ENCODE measurements around the gene PDLIM1. TPM values are rescaled to one million over a fixed set of nuclear protein-coding genes. Genes with fewer than 3 reads are reported as not detected.
A peak's percentile ranks its signal among the peaks of the same experiment; 100 is the strongest.

PDLIM1 gene, protein sequence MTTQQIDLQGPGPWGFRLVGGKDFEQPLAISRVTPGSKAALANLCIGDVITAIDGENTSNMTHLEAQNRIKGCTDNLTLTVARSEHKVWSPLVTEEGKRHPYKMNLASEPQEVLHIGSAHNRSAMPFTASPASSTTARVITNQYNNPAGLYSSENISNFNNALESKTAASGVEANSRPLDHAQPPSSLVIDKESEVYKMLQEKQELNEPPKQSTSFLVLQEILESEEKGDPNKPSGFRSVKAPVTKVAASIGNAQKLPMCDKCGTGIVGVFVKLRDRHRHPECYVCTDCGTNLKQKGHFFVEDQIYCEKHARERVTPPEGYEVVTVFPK
- 0.87 TPM for total RNA-seq (2013)
- polyA plus RNA-seq (1 to 10 TPM; 1.9 to 5.2 (median 4.8) TPM), polyA minus RNA-seq (0.48 and 1.4 TPM in 2 replicates), total RNA-seq (0.67 to 4.4 (median 1.8) reads per million in 11 experiments)

DNA sequence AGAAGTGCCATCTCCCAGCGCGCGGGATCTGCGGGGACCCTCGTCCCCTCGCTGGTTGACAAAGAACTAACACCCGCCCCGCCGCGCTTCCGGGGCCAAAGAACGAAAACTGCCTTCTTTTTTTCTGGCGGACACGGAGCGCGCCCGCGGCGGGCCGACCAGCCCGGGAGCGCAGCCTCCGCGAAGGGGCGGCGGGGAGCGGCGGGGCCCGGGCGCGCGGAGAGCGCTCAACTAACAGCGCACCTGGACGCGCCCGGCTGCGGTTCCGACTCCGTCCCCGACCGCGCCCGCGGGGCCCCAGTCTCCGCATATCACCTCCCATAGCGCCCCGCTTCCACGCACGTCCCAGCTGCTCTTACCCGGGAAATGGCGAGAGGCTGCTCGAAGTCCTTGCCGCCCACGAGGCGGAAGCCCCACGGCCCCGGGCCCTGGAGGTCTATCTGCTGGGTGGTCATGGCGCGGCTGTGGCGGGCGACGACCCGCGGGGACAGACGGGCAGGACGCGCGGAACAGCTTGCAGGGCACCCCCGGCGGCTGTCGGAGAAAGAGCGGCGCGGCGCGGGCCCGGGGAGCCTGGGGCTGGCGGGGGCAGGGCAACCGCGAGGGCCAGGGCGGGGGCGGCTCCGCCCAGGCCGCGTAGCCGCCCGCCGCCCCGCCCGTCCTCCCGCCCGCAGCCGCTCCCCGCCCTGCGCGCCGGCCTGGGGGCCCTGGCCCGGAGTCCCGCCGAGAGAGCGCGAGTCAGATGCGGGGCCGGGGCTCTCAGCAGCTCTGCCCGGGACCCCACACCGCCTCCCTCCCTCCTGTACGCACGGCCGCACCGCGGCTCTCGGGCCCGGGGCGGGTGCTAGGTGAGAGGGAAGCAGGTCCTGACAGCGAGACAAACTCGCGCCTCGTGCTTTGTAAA is at the start of gene PDLIM1:
Gene PDLIM1 (minus strand): TSS at position 543 of the 904 bp plus-strand sequence. CDS start 88 bp downstream, at position 455.
- H3K4me3 Mint-ChIP-seq, result peak within 1 kb of the TSS; percentile 82 to 94
- H3K27me3 Mint-ChIP-seq (ENCODE audit: low read depth in 3 of 3), result peaks cover 48 to 58% (median 55%) of the 10 kb centered on the region in 3 donors
- Histone ChIP-seq H3K4me3 (replicated peaks in 1 of 3; ENCODE audit: low read depth in 2 of 3, low read length in 3 of 3) (peak within 1 kb of the TSS; percentile 54 to 78 (median 75)), H3K9ac (ENCODE audit: insufficient read depth, low read length, poor library complexity, severe bottlenecking) (peak within 1 kb of the TSS; percentile 49), H3K36me3 (replicated peaks in 1 of 2; ENCODE audit: control insufficient read depth in 1 of 2, insufficient read depth in 2 of 2, low read length in 2 of 2) (no peaks in the 10 kb centered on the region), H2AFZ (ENCODE audit: insufficient read depth, low read depth, low read length, poor library complexity, severe bottlenecking) (peak within 1 kb of the TSS; percentile 81), H3K9me3 (replicated peaks in 1 of 2; ENCODE audit: control insufficient read depth in 1 of 2, insufficient read depth in 1 of 2, low read length in 2 of 2) (no peaks in the 10 kb centered on the region), H3K27ac (ENCODE audit: low read depth in 1 of 2, low read length in 2 of 2) (no peak within 1 kb of the TSS), H3K4me1 (ENCODE audit: control insufficient read depth in 1 of 2, insufficient read depth in 2 of 2, low read length in 2 of 2) (peaks cover 20 to 25% of the 10 kb centered on the region in 2 donors), H3K27me3 (ENCODE audit: control insufficient read depth in 2 of 2, insufficient read depth in 2 of 2, low read length in 2 of 2) (peaks cover 12 to 61% of the 10 kb centered on the region in 2 donors), H4K20me1 (ENCODE audit: insufficient read depth, low read length) (no peaks in the 10 kb centered on the region), H3K79me2 (ENCODE audit: insufficient read depth, low read length) (no peaks in the 10 kb centered on the region), H3K4me2 (replicated peaks; ENCODE audit: extremely low read depth, low read length, poor library complexity, severe bottlenecking) (peak within 1 kb of the TSS; percentile 94)
- intact Hi-C loops (cut with micrococcal nuclease), result no loop called here
- peak; percentile 9 to 32 (median 29) for DNase-seq
- peaks cover 0 to 11% (median 2%) of the 10 kb centered on the region in 7 donors for H3K9me3 Mint-ChIP-seq
- TF ChIP-seq, protein P1, sequence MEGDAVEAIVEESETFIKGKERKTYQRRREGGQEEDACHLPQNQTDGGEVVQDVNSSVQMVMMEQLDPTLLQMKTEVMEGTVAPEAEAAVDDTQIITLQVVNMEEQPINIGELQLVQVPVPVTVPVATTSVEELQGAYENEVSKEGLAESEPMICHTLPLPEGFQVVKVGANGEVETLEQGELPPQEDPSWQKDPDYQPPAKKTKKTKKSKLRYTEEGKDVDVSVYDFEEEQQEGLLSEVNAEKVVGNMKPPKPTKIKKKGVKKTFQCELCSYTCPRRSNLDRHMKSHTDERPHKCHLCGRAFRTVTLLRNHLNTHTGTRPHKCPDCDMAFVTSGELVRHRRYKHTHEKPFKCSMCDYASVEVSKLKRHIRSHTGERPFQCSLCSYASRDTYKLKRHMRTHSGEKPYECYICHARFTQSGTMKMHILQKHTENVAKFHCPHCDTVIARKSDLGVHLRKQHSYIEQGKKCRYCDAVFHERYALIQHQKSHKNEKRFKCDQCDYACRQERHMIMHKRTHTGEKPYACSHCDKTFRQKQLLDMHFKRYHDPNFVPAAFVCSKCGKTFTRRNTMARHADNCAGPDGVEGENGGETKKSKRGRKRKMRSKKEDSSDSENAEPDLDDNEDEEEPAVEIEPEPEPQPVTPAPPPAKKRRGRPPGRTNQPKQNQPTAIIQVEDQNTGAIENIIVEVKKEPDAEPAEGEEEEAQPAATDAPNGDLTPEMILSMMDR (IDR thresholded peaks at IDR 0.05), result no peak
- under 1% methylated on average over 104 of the region's 119 CpGs for WGBS (ENCODE audit: insufficient coverage)
- H3K27ac Mint-ChIP-seq, result peak within 1 kb of the TSS in 4 of 7 donors; percentile 28 to 83 (median 56)
- H3K4me1 Mint-ChIP-seq, result peaks cover 31% of the 10 kb centered on the region
- H3K36me3 Mint-ChIP-seq, result peaks cover 7 to 8% of the 10 kb centered on the region in 2 donors

DNA sequence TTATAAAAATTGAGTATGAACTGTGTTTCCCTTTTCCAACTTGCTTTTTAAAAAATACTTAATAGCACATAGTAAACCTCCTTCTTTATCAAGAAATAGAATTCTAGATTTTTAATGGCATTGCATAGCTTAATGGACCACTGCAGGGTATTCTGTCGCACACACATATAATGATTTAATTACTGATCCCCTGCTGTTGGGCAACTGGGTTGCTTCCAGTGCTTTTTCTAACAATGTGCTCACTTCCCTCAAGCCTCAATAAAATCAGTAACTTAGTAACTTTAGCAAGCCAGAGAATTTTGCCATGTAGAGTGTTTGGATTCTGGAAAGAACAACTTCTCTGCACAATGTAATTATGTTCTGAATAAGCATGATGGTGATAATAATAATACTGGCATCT is 49.1 kb upstream of the PDLIM1 start:
- Histone ChIP-seq H3K9ac (ENCODE audit: insufficient read depth, low read length, poor library complexity, severe bottlenecking) (no peak overlapping the region), H2AFZ (ENCODE audit: insufficient read depth, low read depth, low read length, poor library complexity, severe bottlenecking) (no peak overlapping the region), H3K79me2 (ENCODE audit: insufficient read depth, low read length) (no peaks in the 10 kb centered on the region), H3K4me3 (replicated peaks in 1 of 3; ENCODE audit: low read depth in 2 of 3, low read length in 3 of 3) (no peak overlapping the region), H4K20me1 (ENCODE audit: insufficient read depth, low read length) (no peaks in the 10 kb centered on the region), H3K27ac (ENCODE audit: low read depth in 1 of 2, low read length in 2 of 2) (no peak overlapping the region), H3K9me3 (replicated peaks in 1 of 2; ENCODE audit: control insufficient read depth in 1 of 2, insufficient read depth in 1 of 2, low read length in 2 of 2) (no peaks in the 10 kb centered on the region), H3K4me2 (replicated peaks; ENCODE audit: extremely low read depth, low read length, poor library complexity, severe bottlenecking) (no peak overlapping the region), H3K36me3 (replicated peaks in 1 of 2; ENCODE audit: control insufficient read depth in 1 of 2, insufficient read depth in 2 of 2, low read length in 2 of 2) (no peaks in the 10 kb centered on the region), H3K4me1 (ENCODE audit: control insufficient read depth in 1 of 2, insufficient read depth in 2 of 2, low read length in 2 of 2) (no peaks in the 10 kb centered on the region), H3K27me3 (ENCODE audit: control insufficient read depth in 2 of 2, insufficient read depth in 2 of 2, low read length in 2 of 2) (no peaks in the 10 kb centered on the region)
- no CpG with 5 or more reads among the region's 1 CpG for WGBS (ENCODE audit: insufficient coverage)
- H3K27ac Mint-ChIP-seq, result no peak overlapping the region
- H3K4me1 Mint-ChIP-seq, result no peaks in the 10 kb centered on the region
- no peaks in the 10 kb centered on the region for H3K9me3 Mint-ChIP-seq
- H3K4me3 Mint-ChIP-seq, result no peak overlapping the region
- H3K27me3 Mint-ChIP-seq (ENCODE audit: low read depth in 3 of 3), result peaks cover 0 to 2% (median 2%) of the 10 kb centered on the region in 3 donors
- no peak for DNase-seq
- intact Hi-C loops (cut with micrococcal nuclease), result no loop called here
- H3K36me3 Mint-ChIP-seq, result no peaks in the 10 kb centered on the region
- TF ChIP-seq, protein P1 (IDR thresholded peaks at IDR 0.05), result no peak

Measured in CD14-positive monocyte (primary cell).